ENCODE data around the gene PTCD1. TPM values are rescaled to one million over a fixed set of nuclear protein-coding genes. Genes with fewer than 3 reads are reported as not detected.

PTCD1 gene
- total RNA-seq, 1 experiment from 2014 or later: 6.5 TPM

DNA sequence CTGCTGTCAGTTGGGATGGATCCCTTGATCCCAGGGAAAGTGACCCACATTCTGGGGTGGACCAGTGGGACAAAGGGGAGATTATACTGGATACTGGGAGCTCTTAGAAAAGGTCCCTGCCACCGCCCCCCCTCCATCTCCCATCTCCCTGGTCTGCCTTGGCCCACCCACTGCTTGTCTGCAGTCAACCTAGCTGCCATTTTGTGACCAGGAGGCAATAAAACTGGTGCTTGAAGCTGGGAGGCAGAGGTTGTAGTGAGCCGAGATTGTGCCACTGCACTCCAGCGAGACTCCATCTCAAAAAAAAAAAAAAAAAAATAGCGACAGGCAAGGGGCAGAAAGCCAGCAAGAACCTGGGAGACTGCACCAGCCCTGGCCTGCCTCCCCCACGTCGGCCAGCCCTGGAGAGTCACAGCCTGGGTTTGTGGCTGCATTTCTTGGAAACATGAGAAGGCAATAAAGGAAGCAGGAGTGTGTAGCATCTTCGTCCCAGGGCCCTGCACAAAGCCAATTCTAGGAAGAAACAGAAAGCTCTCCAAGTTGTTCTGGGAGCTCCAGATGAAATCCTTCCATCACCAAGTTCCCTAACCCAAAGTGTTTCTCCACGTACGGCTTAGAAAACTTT is 68.7 kb downstream of the PTCD1 start:
- peak; percentile 42 for DNase-seq (ENCODE audit: low read depth)

DNA sequence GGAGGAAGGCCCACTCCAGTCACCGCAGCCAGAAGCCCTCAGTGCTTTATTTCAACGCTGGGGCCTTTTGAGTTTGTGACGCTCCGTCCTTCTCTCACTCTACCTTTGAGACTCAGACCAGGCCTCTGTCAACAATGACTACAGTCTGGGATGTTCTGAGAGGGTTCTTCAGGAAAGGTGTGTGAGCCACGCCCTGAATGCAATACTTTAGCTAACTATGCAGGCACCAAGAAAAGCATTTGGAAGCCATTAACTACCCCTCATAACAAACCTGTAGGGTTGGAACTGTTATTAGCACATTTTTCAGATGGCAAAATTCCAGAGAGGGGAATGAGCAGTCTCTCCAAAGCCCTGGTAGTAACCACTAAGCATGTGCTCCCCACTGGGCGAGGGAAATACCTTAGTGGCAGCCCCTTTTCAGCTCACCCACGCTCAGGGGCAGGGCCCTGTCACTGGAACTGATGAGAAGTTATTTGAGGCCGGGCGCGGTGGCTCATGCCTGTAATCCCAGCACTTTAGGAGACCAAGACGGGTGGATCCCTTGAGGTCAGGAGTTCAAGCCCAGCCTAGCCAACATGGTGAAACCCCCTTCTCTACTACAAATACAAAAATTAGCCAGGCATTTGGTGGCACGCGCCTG is 69.7 kb downstream of the PTCD1 start:
- DNase-seq (ENCODE audit: low read depth): no peak

Other genes with a start within 250 kb of the PTCD1 start
- not detected in 2 replicates for gene KPNA7, start 230.7 kb downstream of the PTCD1 start, total RNA-seq (2014; rRNA removed; shearing (Covaris generic))
- 29.6 and 30.4 TPM in 2 replicates for gene MYH16, start 166.0 kb downstream of the PTCD1 start, total RNA-seq (2014; rRNA removed; shearing (Covaris generic))
- 292 and 359 TPM in 2 replicates for gene ARPC1A, start 112.9 kb downstream of the PTCD1 start, total RNA-seq (2014; rRNA removed; shearing (Covaris generic))
- 308 and 360 TPM in 2 replicates for gene ARPC1B, start 64.1 kb downstream of the PTCD1 start, total RNA-seq (2014; rRNA removed; shearing (Covaris generic))
- gene PDAP1, start 30.2 kb downstream of the PTCD1 start, total RNA-seq (2014; rRNA removed; shearing (Covaris generic)): 81.3 and 105 TPM in 2 replicates
- 193 and 225 TPM in 2 replicates for gene BUD31, start 29.8 kb downstream of the PTCD1 start, total RNA-seq (2014; rRNA removed; shearing (Covaris generic))
- gene CPSF4, start 145 bp upstream of the PTCD1 start, total RNA-seq (2014; rRNA removed; shearing (Covaris generic)): 49.6 and 63.8 TPM in 2 replicates
- gene ATP5MF, start 27.4 kb upstream of the PTCD1 start, total RNA-seq (2014; rRNA removed; shearing (Covaris generic)): 648 and 1,055 TPM in 2 replicates
- 7.3 and 9.9 TPM in 2 replicates for gene ZNF789, start 34.1 kb upstream of the PTCD1 start, total RNA-seq (2014; rRNA removed; shearing (Covaris generic))
- 26.6 and 27.0 TPM in 2 replicates for gene ZNF394, start 61.5 kb upstream of the PTCD1 start, total RNA-seq (2014; rRNA removed; shearing (Covaris generic))
- gene ZKSCAN5, start 65.9 kb upstream of the PTCD1 start, total RNA-seq (2014; rRNA removed; shearing (Covaris generic)): 15.5 and 16.0 TPM in 2 replicates
- gene FAM200A, start 113.3 kb upstream of the PTCD1 start, total RNA-seq (2014; rRNA removed; shearing (Covaris generic)): 6.0 and 8.9 TPM in 2 replicates
- 69.8 and 85.2 TPM in 2 replicates for gene ZNF655, start 119.8 kb upstream of the PTCD1 start, total RNA-seq (2014; rRNA removed; shearing (Covaris generic))
- not detected in 2 replicates for gene TMEM225B, start 159.5 kb upstream of the PTCD1 start, total RNA-seq (2014; rRNA removed; shearing (Covaris generic))
- 8.3 and 14.2 TPM in 2 replicates for gene ZSCAN25, start 178.1 kb upstream of the PTCD1 start, total RNA-seq (2014; rRNA removed; shearing (Covaris generic))
- 0.18 and 0.57 TPM in 2 replicates for gene CYP3A5, start 241.2 kb upstream of the PTCD1 start, total RNA-seq (2014; rRNA removed; shearing (Covaris generic))